Fibroblast of the conjunctiva (primary cell): Measurements from ENCODE around the gene SLC9A7.

ENCODE experiments used
- DNase-seq: peaks from one replicate; pipeline ENCODE4 v3.0.0-alpha.2; 2010; ENCODE audit warnings: low read depth

The SLC9A7 gene

DNA sequence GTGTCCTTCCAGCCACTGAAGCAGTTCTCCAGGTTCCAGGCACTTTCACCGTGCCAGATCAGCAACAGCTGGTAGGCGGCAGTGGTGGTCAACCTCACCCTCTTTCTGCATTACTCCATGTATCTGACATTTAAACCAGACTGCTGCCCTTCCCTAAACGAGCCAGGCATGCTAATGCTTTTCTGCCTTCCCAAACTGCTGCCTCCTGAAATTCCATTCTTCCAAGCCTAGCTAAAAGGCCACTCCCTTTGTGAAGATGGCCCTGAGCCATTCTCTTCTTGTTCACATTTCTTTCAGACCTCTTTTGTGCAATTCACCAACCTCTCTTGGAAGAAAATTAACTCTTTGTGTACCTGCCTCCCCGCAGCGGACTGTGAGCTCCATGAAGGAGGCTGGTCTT is 111.7 kb downstream of the SLC9A7 start:
- DNase-seq = no peak

DNA sequence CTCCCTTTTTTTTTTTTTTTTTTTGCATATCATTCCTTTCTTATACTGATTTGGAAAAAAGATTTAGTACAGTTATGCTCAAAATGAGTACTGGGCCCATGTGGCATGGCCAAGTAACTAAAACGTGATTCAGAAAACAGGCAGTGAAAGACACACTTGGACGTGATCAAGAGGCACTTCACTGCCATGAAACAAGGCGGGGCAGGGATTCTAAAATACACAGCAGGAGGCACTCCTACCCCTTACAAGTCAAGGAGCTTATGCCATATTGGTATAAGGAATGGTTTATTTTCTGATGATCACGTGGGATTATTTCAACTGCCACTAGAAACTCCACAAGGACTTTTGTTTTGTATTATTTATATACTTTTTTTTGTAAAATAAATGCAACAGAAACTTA is 113.3 kb downstream of the SLC9A7 start:
- DNase-seq = no peak

DNA sequence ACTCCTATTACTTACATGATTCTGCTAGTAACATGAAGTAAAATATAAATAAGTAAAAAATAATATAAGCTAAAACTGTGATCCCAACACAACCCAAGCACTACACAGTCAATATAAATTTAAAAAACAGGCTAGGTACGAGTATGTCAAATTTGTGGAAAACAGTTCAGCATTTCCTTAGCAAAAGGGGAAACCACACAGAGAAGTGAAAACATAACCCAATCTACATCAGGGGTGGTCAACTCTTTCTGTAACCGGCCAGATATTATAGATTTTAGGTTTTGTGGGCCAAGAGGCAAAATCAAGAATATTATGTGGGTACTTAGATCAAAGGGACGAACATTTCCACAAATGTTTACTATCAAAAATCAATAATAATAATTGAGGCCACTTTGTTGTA is 115.3 kb downstream of the SLC9A7 start:
- DNase-seq = no peak

- no peak for DNase-seq
Measured at GRCh38 chrX:46642145-46642544, 116.8 kb downstream of the SLC9A7 start.

DNA sequence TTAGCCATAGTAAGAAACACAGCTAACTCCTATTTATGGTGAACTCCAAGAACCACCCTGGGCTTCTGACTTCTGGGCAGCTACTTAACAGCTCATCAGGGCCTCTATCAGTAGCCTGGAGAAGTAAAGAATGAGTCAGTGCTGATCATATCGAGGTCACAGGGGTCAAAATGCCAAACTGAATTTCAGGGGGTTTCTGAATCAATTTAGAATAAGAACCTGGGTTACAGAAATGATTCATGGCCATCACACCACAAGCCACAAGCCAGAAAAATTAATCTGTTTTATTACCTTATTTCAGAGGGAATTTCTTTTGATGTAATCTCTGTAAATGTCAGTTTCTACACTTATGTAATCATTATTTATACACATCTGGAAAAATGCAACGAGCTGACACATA is 121.0 kb downstream of the SLC9A7 start:
- no peak for DNase-seq

- no peak for DNase-seq
Measured at GRCh38 chrX:46636223-46636622, 122.7 kb downstream of the SLC9A7 start.

GRCh38 chrX:46635186-46635585 is 123.7 kb downstream of the SLC9A7 start:
- DNase-seq = no peak

DNA sequence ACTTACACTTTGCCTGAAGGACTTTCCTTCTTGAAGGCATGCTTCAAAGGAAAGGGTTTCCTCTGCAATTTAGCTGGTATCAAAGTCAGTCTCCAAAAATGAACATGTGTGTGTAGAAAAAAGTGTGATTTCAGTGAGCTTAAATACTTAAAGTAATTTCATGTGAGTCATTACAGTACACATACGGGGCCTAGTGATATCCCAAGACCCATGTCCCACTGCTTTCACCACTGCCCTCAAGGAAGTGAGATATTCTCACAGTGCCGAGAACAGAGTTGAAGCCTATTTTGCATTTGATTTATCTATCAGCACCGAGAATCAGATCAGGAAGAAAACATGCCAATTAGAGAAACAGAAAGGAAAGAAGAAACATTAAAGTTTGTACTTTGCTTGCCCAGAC is 124.3 kb downstream of the SLC9A7 start:
- no peak for DNase-seq

DNA sequence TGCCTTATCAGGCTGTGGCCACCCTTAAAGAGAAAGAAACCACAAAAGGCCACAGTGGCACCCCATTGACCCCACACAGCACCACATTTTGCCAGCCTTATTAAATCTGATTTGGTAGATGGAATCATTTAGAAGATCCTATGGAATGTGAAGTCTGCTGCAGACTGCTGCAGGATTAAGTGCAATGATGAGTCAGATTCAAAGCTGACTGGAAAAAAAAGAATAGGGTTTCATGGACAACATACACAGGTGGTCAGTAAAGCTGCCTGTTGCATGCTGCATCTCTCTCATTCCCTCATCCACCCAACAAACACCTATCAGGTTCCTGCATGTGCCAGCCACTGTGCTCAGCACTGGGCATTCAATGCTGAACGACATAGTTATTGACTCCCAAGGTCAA is 128.8 kb downstream of the SLC9A7 start:
- no peak for DNase-seq

DNA sequence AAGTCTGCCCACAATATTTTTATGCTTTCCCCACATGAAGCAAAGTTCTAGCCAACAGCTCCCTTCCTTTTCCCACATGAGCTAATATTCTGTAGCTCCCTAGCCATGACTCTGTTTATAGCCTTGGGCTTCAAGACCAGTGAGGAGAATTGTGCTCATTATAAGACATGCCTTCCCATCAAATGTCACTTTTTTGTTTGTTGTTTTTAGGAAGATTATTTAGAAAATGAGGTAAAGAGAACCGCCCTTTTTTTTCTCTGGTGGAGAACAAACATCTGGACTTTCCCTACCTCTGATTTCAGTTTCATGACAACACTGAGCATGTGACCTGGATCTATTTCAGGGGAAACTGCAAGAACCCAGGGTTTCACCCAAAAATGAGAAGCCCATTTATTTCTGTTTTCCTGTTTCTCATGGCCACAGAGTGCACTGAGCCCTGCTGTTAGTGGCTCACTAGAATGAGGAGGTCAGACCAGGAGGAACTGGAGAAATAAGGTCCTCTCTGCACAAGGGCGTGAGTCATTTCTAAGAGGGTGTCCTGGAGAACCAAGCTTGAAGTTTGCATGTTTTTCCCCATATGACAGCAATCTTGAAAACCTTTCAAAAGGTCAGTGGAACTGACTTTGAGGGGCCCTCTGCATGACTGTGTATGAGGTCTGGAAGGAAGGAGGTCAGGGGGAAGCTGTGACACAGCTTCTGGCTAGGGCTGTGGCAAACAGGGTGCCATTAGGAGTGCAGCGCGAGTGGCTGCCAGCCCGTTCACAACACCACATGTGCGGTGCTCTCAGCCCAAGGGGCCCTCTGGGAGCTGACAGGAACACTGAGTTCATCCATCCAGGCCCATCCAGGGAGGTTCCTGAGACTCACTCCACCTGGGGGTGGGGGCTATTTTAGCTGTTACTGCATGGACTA is 130.2 kb downstream of the SLC9A7 start:
- DNase-seq = no peak

DNA sequence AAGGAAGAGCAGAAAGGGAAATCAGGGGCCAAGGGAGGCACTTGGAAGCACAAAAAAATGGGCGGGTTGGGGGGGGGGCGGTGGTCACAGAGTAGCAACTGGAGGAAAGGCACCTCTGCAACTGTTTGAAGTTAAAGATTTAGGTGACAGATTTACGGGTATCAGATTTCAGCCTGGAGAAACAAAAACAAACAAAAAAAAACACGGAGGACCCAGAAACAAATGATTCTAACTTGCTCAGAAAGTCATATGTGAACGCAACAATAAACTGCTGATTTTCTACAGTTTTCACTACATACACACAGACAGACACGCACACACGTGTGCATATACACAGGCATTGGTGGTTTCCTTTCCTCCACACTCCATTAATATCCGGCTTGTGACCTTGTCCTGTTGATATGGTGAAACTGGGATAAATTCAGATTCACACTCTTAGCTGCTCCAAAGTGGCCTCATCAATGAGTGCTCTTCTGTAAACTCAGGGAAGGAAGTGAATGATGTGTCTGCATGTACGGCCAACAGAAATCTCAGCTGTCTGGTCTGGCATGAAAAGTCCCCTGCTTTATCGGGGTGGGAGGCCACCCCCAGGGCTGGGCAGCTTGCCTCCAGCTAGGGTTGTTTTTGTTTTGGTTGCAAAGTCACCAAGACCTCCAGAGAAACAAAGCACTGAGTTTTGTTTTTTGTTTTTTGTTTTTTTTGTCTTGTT is 131.1 kb downstream of the SLC9A7 start:
- no peak for DNase-seq

DNA sequence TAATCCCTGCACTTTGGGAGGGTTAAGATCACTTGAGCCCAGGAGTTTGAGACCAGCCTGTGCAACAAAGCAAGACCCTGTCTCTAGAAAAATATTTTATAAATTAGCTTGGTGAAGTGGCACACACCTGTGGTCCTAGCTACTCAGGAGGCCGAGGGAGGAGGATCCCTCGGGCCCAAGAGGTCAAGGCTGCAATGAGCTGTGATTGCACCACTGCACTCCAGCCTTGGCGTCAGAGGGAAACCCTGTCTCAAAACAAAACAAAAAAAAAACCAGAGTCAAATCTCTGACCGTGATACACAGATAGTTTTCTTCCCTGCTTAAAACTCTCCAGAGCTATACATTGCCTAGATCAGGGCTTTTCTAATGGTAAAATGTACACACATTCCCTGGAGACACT is 131.9 kb downstream of the SLC9A7 start:
- no peak for DNase-seq

DNA sequence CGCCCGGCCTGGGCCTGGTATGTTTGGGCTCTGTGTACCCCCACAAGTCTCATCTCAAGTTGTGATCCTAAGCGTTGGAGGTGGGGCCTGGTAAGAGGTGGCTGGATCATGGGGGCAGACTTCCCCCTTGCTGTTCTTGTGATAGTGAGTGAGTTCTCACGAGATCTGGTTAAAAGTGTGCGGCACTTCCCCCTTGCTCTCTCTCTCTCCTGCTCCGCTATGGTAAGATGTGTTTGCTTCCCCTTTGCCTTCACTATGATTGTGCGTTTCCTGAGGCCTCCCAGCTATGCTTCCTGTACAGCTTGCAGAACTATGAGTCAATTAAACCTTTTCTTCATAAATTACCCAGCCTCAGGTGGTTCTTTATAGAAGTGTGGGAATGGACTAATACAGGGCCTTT is 132.4 kb downstream of the SLC9A7 start:
- DNase-seq = no peak

- no peak for DNase-seq
Measured at GRCh38 chrX:46624090-46624786, 134.7 kb downstream of the SLC9A7 start.

DNA sequence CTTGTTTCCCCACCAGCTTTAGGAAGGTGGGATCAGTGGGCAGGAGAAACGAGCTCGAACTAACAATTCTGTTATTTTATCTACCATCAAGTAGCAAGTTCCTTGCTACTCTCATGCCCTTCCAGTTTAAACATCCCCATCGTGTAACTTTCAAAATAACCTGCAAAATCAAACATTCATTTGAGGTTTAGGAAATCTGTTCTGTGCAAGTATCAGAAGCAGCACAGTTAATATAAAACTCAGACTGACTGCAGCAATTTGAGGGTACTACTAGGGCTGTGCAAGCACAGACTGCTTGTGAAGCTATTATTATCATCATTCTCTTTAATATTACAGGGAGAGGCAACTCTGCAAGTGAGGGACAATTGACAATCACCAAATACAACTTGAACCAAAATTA is 137.3 kb downstream of the SLC9A7 start:
- no peak for DNase-seq

DNA sequence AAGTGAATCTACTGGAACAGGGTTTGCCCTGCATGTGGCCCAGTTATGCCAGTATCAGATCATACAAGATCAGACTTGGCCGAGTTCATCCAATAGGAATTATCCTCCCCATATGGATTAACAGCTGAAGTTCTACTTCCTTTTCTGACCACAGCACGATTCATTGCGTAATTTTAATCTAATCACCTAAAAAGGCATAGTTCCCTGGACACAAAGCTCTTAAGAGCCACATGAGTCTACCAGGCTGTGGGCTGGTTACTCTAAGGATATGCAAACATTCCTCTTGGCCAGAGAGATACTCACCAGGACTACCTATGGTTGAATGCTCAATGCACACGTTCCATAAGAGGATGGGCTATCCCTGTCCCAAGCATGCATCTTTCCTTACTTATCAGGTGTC is 138.4 kb downstream of the SLC9A7 start:
- DNase-seq = no peak

DNA sequence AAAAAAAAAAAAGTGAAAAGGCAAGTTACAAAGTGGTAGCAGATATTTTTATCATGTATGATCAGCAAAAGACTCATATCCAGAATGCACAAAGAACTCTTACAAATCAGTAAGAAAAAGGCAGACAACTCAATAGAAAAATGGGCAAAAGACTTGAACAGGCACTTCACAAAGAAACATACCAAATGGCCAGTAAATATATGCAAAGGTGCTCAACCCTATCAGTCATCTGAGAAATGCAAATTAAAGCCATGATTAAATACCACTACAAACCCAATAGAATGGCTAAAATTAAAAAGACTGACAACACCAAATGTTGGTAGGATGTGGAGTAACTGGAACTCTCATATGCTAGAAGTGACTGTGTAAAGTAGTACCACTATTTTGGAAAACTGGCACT is 140.0 kb downstream of the SLC9A7 start:
- no peak for DNase-seq

GRCh38 chrX:46617906-46618305 is 141.0 kb downstream of the SLC9A7 start:
- no peak for DNase-seq

GRCh38 chrX:46611658-46612362 is 147.1 kb downstream of the SLC9A7 start:
- no peak for DNase-seq

DNA sequence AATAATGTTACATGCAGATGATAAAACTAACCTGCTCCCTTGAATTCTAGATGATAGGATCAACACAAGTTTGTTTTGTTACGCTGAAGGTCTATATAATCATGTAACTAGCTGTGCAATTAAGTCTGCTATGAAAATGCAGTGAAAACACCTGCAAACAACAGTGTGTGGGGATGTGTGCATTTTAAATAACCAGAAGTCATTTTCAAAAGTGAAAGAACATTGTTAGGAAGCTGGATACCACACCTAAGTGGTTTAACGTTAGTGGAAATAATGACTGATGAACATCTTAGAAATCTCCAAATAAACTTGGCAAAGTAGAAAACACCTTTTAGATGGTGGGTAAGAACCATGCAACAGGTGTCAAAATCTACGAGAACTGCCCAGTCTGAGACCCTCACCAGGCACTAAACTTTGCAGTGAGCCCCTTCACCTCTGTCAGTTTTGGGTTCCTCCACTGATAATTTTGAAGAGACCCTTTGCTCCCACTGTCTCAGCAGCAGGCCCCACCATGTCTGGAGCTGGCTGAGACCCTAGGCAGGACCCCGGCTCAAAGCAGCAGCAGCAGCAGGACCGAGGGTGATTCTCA is 148.8 kb downstream of the SLC9A7 start:
- DNase-seq = no peak

- DNase-seq = no peak
Measured at GRCh38 chrX:46607916-46608315, 151.0 kb downstream of the SLC9A7 start.
